DOHH2 (cell line): ENCODE data around the gene ZNF862.

Source experiments
- EZH2phosphoT487 ChIP-seq: fragments of 200-600 bp; sonication (generic); IDR thresholded peaks from 2 replicates; pipeline ENCODE4 v1.6.1; 2017; ENCODE audit warnings: borderline replicate concordance, mild to moderate bottlenecking, antibody characterized with exemption, low read length, moderate library complexity, mixed read lengths
- TF ChIP-seq, protein P1 (sequence below): fragments of 200-600 bp; sonication (generic); IDR thresholded peaks from one replicate; pipeline ENCODE4 v1.5.1; 2014; ENCODE audit warnings: antibody characterized with exemption, mild to moderate bottlenecking, low read depth, low read length; ENCODE audit not compliant: poor library complexity, severe bottlenecking

DNA sequence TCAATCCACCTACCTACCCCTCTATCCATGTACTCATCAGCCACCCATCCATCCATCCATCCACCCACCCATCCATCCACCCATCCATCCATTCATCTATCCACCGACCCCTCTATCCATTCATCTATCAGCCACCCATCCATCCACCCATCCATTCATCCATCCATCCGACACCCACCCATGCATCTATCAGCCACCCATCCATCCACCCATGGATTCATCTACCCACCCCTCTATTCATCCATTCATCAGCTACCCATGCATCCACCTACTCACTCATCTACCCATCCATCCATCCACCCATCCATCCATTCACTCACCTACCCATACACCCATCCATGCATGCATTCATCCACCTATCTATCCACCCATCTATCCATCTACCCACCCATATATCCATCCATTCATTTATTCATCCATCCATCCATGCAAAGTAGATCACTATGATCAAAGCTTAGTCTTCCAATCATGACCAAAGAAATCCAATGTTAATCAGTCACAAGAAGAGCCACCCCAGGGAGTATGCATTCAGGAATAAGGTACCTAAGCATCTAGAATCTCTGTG, 37.1 kb upstream of the ZNF862 start:
- TF ChIP-seq EZH2phosphoT487: no peak
- TF ChIP-seq, protein P1, sequence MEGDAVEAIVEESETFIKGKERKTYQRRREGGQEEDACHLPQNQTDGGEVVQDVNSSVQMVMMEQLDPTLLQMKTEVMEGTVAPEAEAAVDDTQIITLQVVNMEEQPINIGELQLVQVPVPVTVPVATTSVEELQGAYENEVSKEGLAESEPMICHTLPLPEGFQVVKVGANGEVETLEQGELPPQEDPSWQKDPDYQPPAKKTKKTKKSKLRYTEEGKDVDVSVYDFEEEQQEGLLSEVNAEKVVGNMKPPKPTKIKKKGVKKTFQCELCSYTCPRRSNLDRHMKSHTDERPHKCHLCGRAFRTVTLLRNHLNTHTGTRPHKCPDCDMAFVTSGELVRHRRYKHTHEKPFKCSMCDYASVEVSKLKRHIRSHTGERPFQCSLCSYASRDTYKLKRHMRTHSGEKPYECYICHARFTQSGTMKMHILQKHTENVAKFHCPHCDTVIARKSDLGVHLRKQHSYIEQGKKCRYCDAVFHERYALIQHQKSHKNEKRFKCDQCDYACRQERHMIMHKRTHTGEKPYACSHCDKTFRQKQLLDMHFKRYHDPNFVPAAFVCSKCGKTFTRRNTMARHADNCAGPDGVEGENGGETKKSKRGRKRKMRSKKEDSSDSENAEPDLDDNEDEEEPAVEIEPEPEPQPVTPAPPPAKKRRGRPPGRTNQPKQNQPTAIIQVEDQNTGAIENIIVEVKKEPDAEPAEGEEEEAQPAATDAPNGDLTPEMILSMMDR: no peak
